ENCODE measurements around the gene MTA2.

MTA2 gene

GRCh38 chr11:62610814-62611704 is 9.4 kb upstream of the MTA2 start:
- no peak overlapping the region for H3K9ac ChIP-seq (ENCODE audit: low read depth, low read length)
- no peaks in the 10 kb centered on the region for H3K36me3 ChIP-seq (ENCODE audit: control insufficient read depth, insufficient read depth, low read length)
- H3K27me3 ChIP-seq (ENCODE audit: control insufficient read depth, insufficient read depth, low read length), result peaks cover 11% of the 10 kb centered on the region
- H3K4me1 ChIP-seq (ENCODE audit: control insufficient read depth, insufficient read depth, low read length), result no peaks in the 10 kb centered on the region
- peak overlapping the region; percentile 82 for H3K4me3 ChIP-seq (ENCODE audit: low read depth, low read length)
- no peaks in the 10 kb centered on the region for H3K9me3 ChIP-seq (ENCODE audit: control insufficient read depth, insufficient read depth, low read length)

GRCh38 chr11:62610403-62610802 is 8.7 kb upstream of the MTA2 start:
- Histone ChIP-seq H3K9ac (ENCODE audit: low read depth, low read length) (no peak overlapping the region), H3K4me1 (ENCODE audit: control insufficient read depth, insufficient read depth, low read length) (no peaks in the 10 kb centered on the region), H3K27me3 (ENCODE audit: control insufficient read depth, insufficient read depth, low read length) (peaks cover 11% of the 10 kb centered on the region), H3K4me3 (ENCODE audit: low read depth, low read length) (no peak overlapping the region), H3K36me3 (ENCODE audit: control insufficient read depth, insufficient read depth, low read length) (peaks cover 2% of the 10 kb centered on the region), H3K9me3 (ENCODE audit: control insufficient read depth, insufficient read depth, low read length) (no peaks in the 10 kb centered on the region)

GRCh38 chr11:62608776-62609175 is 7.1 kb upstream of the MTA2 start:
- no peaks in the 10 kb centered on the region for H3K4me1 ChIP-seq (ENCODE audit: control insufficient read depth, insufficient read depth, low read length)
- no peaks in the 10 kb centered on the region for H3K9me3 ChIP-seq (ENCODE audit: control insufficient read depth, insufficient read depth, low read length)
- no peak overlapping the region for H3K9ac ChIP-seq (ENCODE audit: low read depth, low read length)
- H3K36me3 ChIP-seq (ENCODE audit: control insufficient read depth, insufficient read depth, low read length), result peaks cover 3% of the 10 kb centered on the region
- H3K27me3 ChIP-seq (ENCODE audit: control insufficient read depth, insufficient read depth, low read length), result peaks cover 17% of the 10 kb centered on the region
- H3K4me3 ChIP-seq (ENCODE audit: low read depth, low read length), result no peak overlapping the region

GRCh38 chr11:62607714-62608113 is 6.0 kb upstream of the MTA2 start:
- Histone ChIP-seq H3K4me1 (ENCODE audit: control insufficient read depth, insufficient read depth, low read length) (no peaks in the 10 kb centered on the region), H3K9ac (ENCODE audit: low read depth, low read length) (no peak overlapping the region), H3K4me3 (ENCODE audit: low read depth, low read length) (no peak overlapping the region), H3K9me3 (ENCODE audit: control insufficient read depth, insufficient read depth, low read length) (no peaks in the 10 kb centered on the region), H3K36me3 (ENCODE audit: control insufficient read depth, insufficient read depth, low read length) (peaks cover 3% of the 10 kb centered on the region), H3K27me3 (ENCODE audit: control insufficient read depth, insufficient read depth, low read length) (peaks cover 27% of the 10 kb centered on the region)

- Histone ChIP-seq H3K4me1 (ENCODE audit: control insufficient read depth, insufficient read depth, low read length) (no peaks in the 10 kb centered on the region), H3K27me3 (ENCODE audit: control insufficient read depth, insufficient read depth, low read length) (peaks cover 20% of the 10 kb centered on the region)
Observed at GRCh38 chr11:62605902-62606301, 4.2 kb upstream of the MTA2 start.

GRCh38 chr11:62605467-62605866 is 3.8 kb upstream of the MTA2 start:
- Histone ChIP-seq H3K27me3 (ENCODE audit: control insufficient read depth, insufficient read depth, low read length) (peaks cover 19% of the 10 kb centered on the region), H3K9me3 (ENCODE audit: control insufficient read depth, insufficient read depth, low read length) (no peaks in the 10 kb centered on the region), H3K36me3 (ENCODE audit: control insufficient read depth, insufficient read depth, low read length) (peaks cover 3% of the 10 kb centered on the region), H3K4me3 (ENCODE audit: low read depth, low read length) (no peak overlapping the region), H3K9ac (ENCODE audit: low read depth, low read length) (no peak overlapping the region), H3K4me1 (ENCODE audit: control insufficient read depth, insufficient read depth, low read length) (peaks cover under 1% of the 10 kb centered on the region)

More at GRCh38 chr11:62605902-62606301, 4.2 kb upstream of the MTA2 start:
- no peak overlapping the region for H3K9ac ChIP-seq (ENCODE audit: low read depth, low read length)
- H3K4me3 ChIP-seq (ENCODE audit: low read depth, low read length), result no peak overlapping the region
- peaks cover 3% of the 10 kb centered on the region for H3K36me3 ChIP-seq (ENCODE audit: control insufficient read depth, insufficient read depth, low read length)
- H3K9me3 ChIP-seq (ENCODE audit: control insufficient read depth, insufficient read depth, low read length), result no peaks in the 10 kb centered on the region

GRCh38 chr11:62604460-62605120 is 2.9 kb upstream of the MTA2 start:
- H3K9ac ChIP-seq (ENCODE audit: low read depth, low read length), result peak overlapping the region; percentile 47
- no peaks in the 10 kb centered on the region for H3K9me3 ChIP-seq (ENCODE audit: control insufficient read depth, insufficient read depth, low read length)
- H3K27me3 ChIP-seq (ENCODE audit: control insufficient read depth, insufficient read depth, low read length), result peaks cover 17% of the 10 kb centered on the region
- no peak overlapping the region for H3K4me3 ChIP-seq (ENCODE audit: low read depth, low read length)
- peaks cover 9% of the 10 kb centered on the region for H3K4me1 ChIP-seq (ENCODE audit: control insufficient read depth, insufficient read depth, low read length)
- H3K36me3 ChIP-seq (ENCODE audit: control insufficient read depth, insufficient read depth, low read length), result peaks cover 5% of the 10 kb centered on the region

- Histone ChIP-seq H3K4me1 (ENCODE audit: control insufficient read depth, insufficient read depth, low read length) (peaks cover 11% of the 10 kb centered on the region), H3K9me3 (ENCODE audit: control insufficient read depth, insufficient read depth, low read length) (no peaks in the 10 kb centered on the region), H3K27me3 (ENCODE audit: control insufficient read depth, insufficient read depth, low read length) (peaks cover 17% of the 10 kb centered on the region), H3K4me3 (ENCODE audit: low read depth, low read length) (no peak overlapping the region), H3K36me3 (ENCODE audit: control insufficient read depth, insufficient read depth, low read length) (peaks cover 5% of the 10 kb centered on the region), H3K9ac (ENCODE audit: low read depth, low read length) (no peak overlapping the region)
Observed at GRCh38 chr11:62603776-62604299, 2.2 kb upstream of the MTA2 start.

GRCh38 chr11:62603072-62603408 is 1.4 kb upstream of the MTA2 start:
- Histone ChIP-seq H3K36me3 (ENCODE audit: control insufficient read depth, insufficient read depth, low read length) (peaks cover 9% of the 10 kb centered on the region), H3K4me3 (ENCODE audit: low read depth, low read length) (peak overlapping the region; percentile 86), H3K4me1 (ENCODE audit: control insufficient read depth, insufficient read depth, low read length) (peaks cover 11% of the 10 kb centered on the region), H3K9ac (ENCODE audit: low read depth, low read length) (no peak overlapping the region), H3K9me3 (ENCODE audit: control insufficient read depth, insufficient read depth, low read length) (no peaks in the 10 kb centered on the region), H3K27me3 (ENCODE audit: control insufficient read depth, insufficient read depth, low read length) (peaks cover 17% of the 10 kb centered on the region)

- H3K4me3 ChIP-seq (ENCODE audit: low read depth, low read length), result peak overlapping the region; percentile 86
- H3K27me3 ChIP-seq (ENCODE audit: control insufficient read depth, insufficient read depth, low read length), result peaks cover 17% of the 10 kb centered on the region
- H3K4me1 ChIP-seq (ENCODE audit: control insufficient read depth, insufficient read depth, low read length), result peaks cover 11% of the 10 kb centered on the region
- H3K9me3 ChIP-seq (ENCODE audit: control insufficient read depth, insufficient read depth, low read length), result no peaks in the 10 kb centered on the region
- peak overlapping the region; percentile 48 for H3K9ac ChIP-seq (ENCODE audit: low read depth, low read length)
- peaks cover 16% of the 10 kb centered on the region for H3K36me3 ChIP-seq (ENCODE audit: control insufficient read depth, insufficient read depth, low read length)
Observed at GRCh38 chr11:62602141-62603071, 741 bp upstream of the MTA2 start.

- Histone ChIP-seq H3K4me1 (ENCODE audit: control insufficient read depth, insufficient read depth, low read length) (peaks cover 11% of the 10 kb centered on the region), H3K4me3 (ENCODE audit: low read depth, low read length) (peak overlapping the region; percentile 86), H3K36me3 (ENCODE audit: control insufficient read depth, insufficient read depth, low read length) (peaks cover 25% of the 10 kb centered on the region), H3K9me3 (ENCODE audit: control insufficient read depth, insufficient read depth, low read length) (no peaks in the 10 kb centered on the region), H3K9ac (ENCODE audit: low read depth, low read length) (peak overlapping the region; percentile 87), H3K27me3 (ENCODE audit: control insufficient read depth, insufficient read depth, low read length) (peaks cover 17% of the 10 kb centered on the region)
Observed at GRCh38 chr11:62601122-62601371, 618 bp downstream of the MTA2 start.
